Measurements from ENCODE around the gene AKR7A2. TPM values are rescaled to one million over a fixed set of nuclear protein-coding genes. Genes with fewer than 3 reads are reported as not detected.

The AKR7A2 gene
- total and polyA plus RNA-seq, 9 of the 15 experiments (the other 6 are each of a cell fraction or from before 2014, with no cell fraction given) = 2.0 to 78.4 (median 49.4) TPM

DNA sequence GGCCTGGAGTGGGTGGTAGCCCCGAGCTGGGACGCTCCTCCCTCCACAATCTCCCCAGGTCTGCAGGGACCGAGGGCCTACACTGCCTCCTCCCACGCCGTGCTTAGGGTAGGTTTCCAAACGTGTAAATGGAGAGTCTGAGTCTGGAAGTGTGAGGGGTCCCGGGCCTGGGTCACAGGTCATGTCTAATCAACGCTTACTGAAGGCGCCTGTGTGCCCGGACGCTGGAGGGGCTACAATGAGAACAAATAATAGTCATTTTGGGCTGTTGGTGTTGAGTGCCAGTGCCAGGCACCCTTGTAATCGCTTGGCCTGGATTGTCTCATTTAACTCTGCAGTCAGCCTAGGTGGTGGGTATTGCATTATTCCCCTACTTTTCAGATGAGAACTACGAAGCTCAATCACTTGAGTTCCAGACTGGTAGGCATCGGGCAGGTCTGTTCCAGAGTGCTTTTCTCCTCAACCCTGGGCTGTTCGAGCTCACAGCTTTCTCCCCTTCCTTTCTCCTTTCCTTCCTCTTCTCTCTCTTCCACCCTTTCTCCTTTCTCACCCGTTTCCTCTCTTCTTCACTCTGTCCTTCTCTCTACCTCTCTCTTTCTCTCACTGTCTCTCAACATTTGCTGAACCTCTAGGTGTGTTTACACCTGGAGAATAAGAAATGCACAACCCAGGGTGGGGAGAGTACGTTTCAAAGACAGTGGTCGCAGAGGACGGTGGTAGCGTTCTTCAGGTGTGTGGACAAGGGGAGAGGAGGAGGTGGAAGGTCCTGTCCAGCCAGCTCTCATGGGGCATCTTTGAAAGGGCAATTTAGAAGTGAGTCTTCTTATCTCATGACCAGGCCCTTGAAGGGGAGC lies 1.1 kb upstream of the AKR7A2 start (continued):
- no peak for TF ChIP-seq ZBTB8A (IDR thresholded peaks at IDR 0.05; ENCODE audit: partially characterized antibody)
- no peak for TF ChIP-seq NCOA6 (IDR thresholded peaks at IDR 0.05)
- TF ChIP-seq CBX2 (IDR thresholded peaks at IDR 0.05; ENCODE audit: insufficient read depth, low read length, poor library complexity, severe bottlenecking) = no peak
- TF ChIP-seq ZNF121 (CRISPR knock-in tag; conservative IDR thresholded peaks at IDR 0.05) = no peak
- no peak for TF ChIP-seq ZNF232 (CRISPR knock-in tag; IDR thresholded peaks at IDR 0.05)
- no peak for TF ChIP-seq ZNF584 (CRISPR knock-in tag; IDR thresholded peaks at IDR 0.05; ENCODE audit: low read depth)
- TF ChIP-seq ZNF551 (CRISPR knock-in tag; IDR thresholded peaks at IDR 0.05) = no peak
- TF ChIP-seq MEF2D (tag; conservative IDR thresholded peaks at IDR 0.05; ENCODE audit: low read depth) = no peak
- TF ChIP-seq ZNF134 (CRISPR knock-in tag; conservative IDR thresholded peaks at IDR 0.05) = no peak
- TF ChIP-seq ZNF780A (CRISPR knock-in tag; IDR thresholded peaks at IDR 0.05) = no peak
- no peak for TF ChIP-seq KAT2B (IDR thresholded peaks at IDR 0.05; ENCODE audit: low read depth, low read length)
- no peak for TF ChIP-seq NR2C2 (CRISPR knock-in tag; IDR thresholded peaks at IDR 0.05)
- TF ChIP-seq NR2C2 (tag; IDR thresholded peaks at IDR 0.05) = 0 out of 2 replicates have a peak, but pooled peaks have one; percentile 6
- TF ChIP-seq NCOA4 (IDR thresholded peaks at IDR 0.05; ENCODE audit: partially characterized antibody) = peak; percentile 50
- peak in 1 of 2 experiments; percentile 74; a peak in 1 of 4 replicates for TF ChIP-seq SRF (CRISPR knock-in tag; IDR thresholded peaks at IDR 0.05)
- no peak; the same call in 1 of the 2 replicates for TF ChIP-seq XRCC3 (IDR thresholded peaks at IDR 0.05)
- TF ChIP-seq ETV1 (tag; conservative IDR thresholded peaks at IDR 0.05; ENCODE audit: low read depth) = no peak
- TF ChIP-seq NFRKB (IDR thresholded peaks at IDR 0.05; ENCODE audit: low read depth) = peak; percentile 24; the same call in 1 of the 2 replicates
- peak in 2 of 3 experiments; percentile 44 for TF ChIP-seq YY1 (IDR thresholded peaks at IDR 0.05; ENCODE audit: borderline replicate concordance in 1 of 3, control insufficient read depth in 1 of 3, extremely low read depth in 1 of 3, insufficient read depth in 3 of 3, insufficient read length in 1 of 3, insufficient replicate concordance in 2 of 3, low read depth in 1 of 3, low read length in 2 of 3)
- TF ChIP-seq STAG1 (CRISPR knock-in tag; IDR thresholded peaks at IDR 0.05; ENCODE audit: borderline replicate concordance) = no peak
- no peak for TF ChIP-seq CCNT2 (IDR thresholded peaks at IDR 0.05; ENCODE audit: borderline replicate concordance, extremely low read depth, insufficient read length, low read depth, low read length)
- TF ChIP-seq NR4A1 (CRISPR knock-in tag; IDR thresholded peaks at IDR 0.05) = no peak
- no peak for TF ChIP-seq NR4A1 (tag; IDR thresholded peaks at IDR 0.05)
- TF ChIP-seq FOSL1 (tag; conservative IDR thresholded peaks at IDR 0.05) = peak; percentile 59; the same call in 1 of the 2 replicates
- TF ChIP-seq PYGO2 (tag; IDR thresholded peaks at IDR 0.05) = no peak
- no peak for TF ChIP-seq SRSF9 (IDR thresholded peaks at IDR 0.05; ENCODE audit: borderline replicate concordance, low read depth, low read length)
- TF ChIP-seq CBX8 (IDR thresholded peaks at IDR 0.05; ENCODE audit: borderline replicate concordance, extremely low read depth, low read depth, low read length, poor library complexity, severe bottlenecking) = no peak
- TF ChIP-seq PTBP1 (IDR thresholded peaks at IDR 0.05; ENCODE audit: low read depth, low read length) = no peak

Measured in K562 (cell line).